Left cardiac atrium (tissue), 4 donors: ENCODE measurements around the gene BCL2L15. TPM values are rescaled to one million over a fixed set of nuclear protein-coding genes. Genes with fewer than 3 reads are reported as not detected.
A peak's percentile ranks its signal among the peaks of the same experiment; 100 is the strongest.

ENCODE experiments used
- ATAC-seq, 2 donors: fragments of 200-7000 bp; cut with Tn5 transposase; one replicate each; pipeline ENCODE4 v1.9.1; 2020; ENCODE audit warnings: mild to moderate bottlenecking in 2 of 2, moderate library complexity in 2 of 2
- DNase-seq: peaks from one replicate; pipeline ENCODE4 v3.0.0-alpha.2; 2020
- intact Hi-C, 2 donors: fragments of 100-400 bp; cut with DNase I; formaldehyde crosslinking; loops; one replicate each; pipeline versions ENCODE4 v1.14.1 to v1.15.1; 2022 to 2023
- total RNA-seq, 2 donors: library from RNA; stranded (reverse); fragmentation: NEBNext Ultra II Directional; extraction: Animal tissue kit (Norgen Biotek cat#: 25700); gene quantifications; one replicate each; pipeline ENCODE4 v1.2.1, GENCODE V29; 2021
- donor health status: DM: no; HTN: yes; CAD: no.
- donor health status: DM: no; HTN: yes; CAD: no; lungs with severe emphysema.
- donor health status: DM: yes; HTN: yes; CAD: no.
- donor health status: Dilated cardiomyopathy.

The BCL2L15 gene
- total RNA-seq, 2 donors from 2014 or later = 0.97 TPM; not detected in 1

- no peak for DNase-seq
- intact Hi-C loops = loop anchor here in 1 of 2 donors (2.0 to 5.0 kb wide), 2 partner anchors 15 to 77 kb away; partner anchors contain the start of gene HIPK1
- ATAC-seq = no peak
These were observed 26.7 kb upstream of the BCL2L15 start for GRCh38 chr1:113913887-113914664.

DNA sequence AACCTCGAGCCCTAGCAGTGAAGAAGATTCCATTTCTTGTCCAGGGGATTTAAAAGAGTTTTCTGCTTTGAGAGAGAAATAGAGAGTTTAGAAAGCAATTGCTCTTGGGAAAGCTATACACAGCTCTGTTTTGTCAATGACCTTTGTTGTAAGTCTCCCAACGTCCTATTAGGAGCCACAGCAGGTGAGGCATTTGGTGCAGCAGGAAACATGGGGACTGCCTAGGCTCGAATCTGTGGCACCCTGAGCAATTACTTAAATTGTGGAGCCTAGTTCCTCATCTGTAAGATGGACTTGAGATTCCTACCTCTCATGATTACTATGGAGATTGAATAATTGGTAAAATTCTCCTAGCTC lies 25.9 kb upstream of the BCL2L15 start:
- ATAC-seq (peak in 1 of 2 donors; percentile 28), DNase-seq (no peak)
- intact Hi-C loops = loop anchor here in 1 of 2 donors (2.0 to 5.0 kb wide), 2 partner anchors 16 to 76 kb away; partner anchors contain the start of gene HIPK1

DNA sequence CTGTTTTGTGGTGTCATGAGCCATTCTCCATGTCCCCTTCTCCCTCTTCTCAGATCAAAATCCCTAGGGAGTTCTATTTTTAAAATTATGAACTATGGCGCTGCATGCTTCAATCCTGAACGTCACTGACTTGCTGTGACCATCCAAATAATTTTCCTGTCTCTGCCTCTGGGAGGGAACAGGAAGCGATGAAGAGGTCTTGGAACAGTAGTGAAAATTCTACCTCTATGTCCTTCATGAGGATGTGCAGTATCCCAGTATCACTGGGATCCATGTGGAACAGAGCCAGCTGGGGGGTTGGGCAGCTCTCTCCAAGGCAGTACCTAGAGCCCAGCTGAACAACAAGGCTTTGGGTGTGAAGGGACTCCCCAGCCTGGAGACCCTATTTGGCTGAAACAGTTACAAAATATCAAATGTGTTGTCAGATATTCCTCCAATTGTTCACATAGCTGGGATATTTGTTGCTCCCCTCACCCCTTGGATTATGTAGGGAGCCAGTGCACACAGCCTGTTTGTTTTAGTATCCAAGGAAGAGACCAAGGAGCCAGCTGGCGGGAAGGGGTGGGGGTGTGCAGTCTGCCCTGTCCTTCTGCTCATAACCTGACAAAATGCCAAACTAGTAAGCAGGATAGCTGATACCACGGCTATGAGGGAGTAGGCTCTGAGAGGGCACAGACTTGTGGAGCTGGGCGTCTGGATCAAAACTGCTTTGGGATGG lies 25.4 kb upstream of the BCL2L15 start:
- ATAC-seq = peak; percentile 92 to 95
- DNase-seq = peak; percentile 41
- intact Hi-C loops = loop anchor here in 1 of 2 donors (2.0 to 5.0 kb wide), 2 partner anchors 16 to 75 kb away; partner anchors contain the start of gene HIPK1

DNA sequence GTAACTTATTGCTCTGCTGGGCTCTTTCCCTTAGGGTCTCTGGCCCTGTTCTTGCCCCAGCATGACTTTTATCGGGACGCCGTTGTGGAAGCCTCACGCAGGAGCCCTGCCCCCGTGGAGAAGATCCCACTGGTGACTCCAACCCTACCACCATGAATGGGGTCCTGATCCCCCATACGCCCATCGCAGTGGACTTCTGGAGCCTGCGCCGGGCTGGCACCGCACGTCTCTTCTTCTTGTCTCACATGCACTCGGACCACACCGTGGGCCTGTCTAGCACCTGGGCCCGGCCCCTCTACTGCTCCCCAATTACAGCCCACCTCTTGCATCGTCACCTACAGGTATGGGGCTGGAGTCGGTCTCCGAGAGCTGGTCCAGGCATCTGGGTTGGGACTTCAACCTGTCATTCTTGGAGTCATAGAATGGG lies 18.1 kb upstream of the BCL2L15 start:
- intact Hi-C loops = loop anchor here in 1 of 2 donors (1.0 kb wide), 1 partner anchor 24 kb away; the partner anchor contains the start of gene HIPK1
- DNase-seq (peak; percentile 44), ATAC-seq (peak in 1 of 2 donors; percentile 1)

DNA sequence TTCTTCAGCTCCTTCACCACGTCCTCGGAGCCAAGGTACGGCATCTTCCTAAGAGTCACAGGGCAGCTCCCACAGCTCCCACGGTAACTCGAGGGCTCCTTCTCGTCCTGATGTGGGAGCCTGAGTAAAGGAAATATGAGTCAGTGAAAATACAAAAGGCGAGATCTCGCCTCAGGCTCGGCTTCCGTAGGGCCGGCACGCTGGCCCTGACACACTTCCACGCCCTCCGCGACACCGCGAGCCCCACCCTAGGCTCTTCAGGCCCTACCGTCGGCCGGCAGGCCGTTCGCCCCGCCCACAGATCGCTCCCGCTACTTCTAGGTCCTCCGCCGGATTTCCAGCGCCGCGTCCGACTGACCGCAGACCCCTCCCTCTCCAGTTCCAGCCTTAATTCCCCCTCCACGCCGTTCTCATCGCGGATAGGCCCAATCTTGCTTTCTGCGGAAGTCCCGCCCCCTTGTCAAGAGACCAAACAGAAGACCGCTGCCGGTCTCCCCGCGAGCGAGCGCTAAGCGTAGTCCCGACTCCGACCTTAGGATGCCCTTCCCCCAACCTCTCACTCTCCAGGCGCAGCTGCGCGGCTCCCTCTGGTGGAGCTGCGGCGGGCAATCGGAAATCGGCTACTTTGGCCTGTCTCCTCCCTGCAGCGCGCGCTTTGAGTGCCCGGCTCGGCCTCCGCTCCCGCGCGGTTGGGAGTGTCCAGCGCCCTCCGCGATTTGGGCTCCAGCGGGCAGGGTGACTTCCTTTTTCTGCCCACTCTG lies 17.5 kb upstream of the BCL2L15 start, which contains the start of the genes AP4B1 and DCLRE1B:
TSS of gene AP4B1 (minus strand) at position 126 of the 761 bp plus-strand sequence. CDS start at position 44, 82 bp downstream.
TSS of gene DCLRE1B (plus strand) at position 653 of the 761 bp plus-strand sequence. CDS start 261 bp downstream, outside the sequence.
- peak; percentile 100 for DNase-seq
- ATAC-seq = peak; percentile 97 to 98
- intact Hi-C loops = loop anchor here in 1 of 2 donors (1.0 kb wide), 2 partner anchors 24 to 27 kb away; partner anchors contain the start of gene HIPK1

DNA sequence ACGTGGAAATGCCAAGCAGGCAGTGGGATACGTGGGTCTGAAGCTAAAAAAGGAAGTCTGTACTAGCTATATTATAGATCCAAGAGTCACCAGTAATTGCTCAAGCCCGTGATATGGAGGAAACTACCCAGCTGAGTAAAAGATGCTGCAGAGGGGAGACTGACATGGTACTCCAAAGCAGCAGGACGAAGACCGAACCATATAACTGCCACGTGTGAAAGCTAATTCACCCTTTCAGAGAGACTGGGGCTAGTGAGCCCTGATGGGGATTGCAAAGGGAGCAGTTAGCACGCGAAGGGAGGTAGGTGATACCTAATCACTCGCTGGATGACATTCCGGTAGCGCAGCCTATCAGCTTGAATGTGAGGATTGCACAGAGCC lies 16.9 kb upstream of the BCL2L15 start:
- intact Hi-C loops = loop anchor here in 1 of 2 donors (1.0 kb wide), 1 partner anchor 28 kb away; no protein-coding TSS in a partner anchor
- ATAC-seq (peak in 1 of 2 donors; percentile 8), DNase-seq (no peak)

DNA sequence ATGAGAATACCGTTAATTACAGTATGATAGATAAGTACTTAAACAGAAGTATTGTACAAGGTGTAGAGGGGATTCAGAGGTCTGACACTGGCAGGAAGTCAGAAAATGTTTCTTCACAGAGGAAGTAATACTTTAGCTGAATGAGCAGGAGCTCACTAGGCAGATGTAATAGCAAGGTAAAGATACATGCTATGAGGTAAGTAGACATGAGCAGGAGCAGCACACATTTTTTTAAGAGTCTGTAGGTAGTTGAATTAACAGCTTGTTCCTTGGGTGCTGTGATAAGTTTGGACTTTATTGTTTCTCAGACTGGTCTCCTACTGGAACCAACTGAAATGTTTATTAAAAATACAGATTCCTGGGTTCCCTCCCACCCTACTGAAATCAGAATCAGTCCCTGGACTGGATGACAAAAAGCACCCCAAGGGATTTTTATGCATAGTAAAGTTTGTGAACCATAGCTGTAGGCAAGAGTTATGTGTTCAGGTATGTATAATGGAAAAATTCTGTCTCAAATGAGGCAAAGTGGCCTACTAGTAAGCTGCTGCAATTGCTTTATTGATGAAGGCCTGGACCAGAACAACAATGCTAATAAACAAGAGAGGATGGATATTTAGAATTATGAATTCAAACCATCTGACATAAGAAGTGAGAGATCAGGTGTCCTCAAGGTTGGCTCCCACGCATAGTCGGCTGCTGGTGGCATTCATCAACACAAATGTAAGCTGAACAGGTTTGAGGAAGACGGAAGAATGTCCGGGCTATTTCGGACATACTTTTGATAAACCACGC lies 16.3 kb upstream of the BCL2L15 start:
- ATAC-seq (no peak), DNase-seq (no peak)
- intact Hi-C loops = loop anchor here in 1 of 2 donors (1.0 kb wide), 1 partner anchor 29 kb away; no protein-coding TSS in a partner anchor

DNA sequence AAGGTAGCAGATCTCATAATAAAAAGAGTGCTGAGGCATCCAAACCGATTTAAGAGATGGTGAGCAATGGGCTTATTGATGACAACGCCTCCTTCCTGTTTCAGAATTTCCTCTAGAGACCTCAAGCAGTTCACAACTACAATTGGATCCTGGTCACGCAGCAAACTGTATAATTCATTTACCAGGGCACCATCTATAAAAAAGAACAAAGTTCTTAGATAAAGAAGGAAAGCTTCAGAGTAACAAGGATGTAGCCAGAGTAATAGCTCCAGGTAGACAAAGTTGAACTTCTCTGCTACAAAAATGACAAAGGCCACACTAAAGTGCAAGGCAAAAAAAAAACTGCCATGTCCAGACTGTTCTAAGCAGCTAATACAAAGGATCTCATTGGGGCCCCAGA lies 13.8 kb upstream of the BCL2L15 start:
- DNase-seq = no peak
- ATAC-seq = no peak
- intact Hi-C loops = no loop called here

DNA sequence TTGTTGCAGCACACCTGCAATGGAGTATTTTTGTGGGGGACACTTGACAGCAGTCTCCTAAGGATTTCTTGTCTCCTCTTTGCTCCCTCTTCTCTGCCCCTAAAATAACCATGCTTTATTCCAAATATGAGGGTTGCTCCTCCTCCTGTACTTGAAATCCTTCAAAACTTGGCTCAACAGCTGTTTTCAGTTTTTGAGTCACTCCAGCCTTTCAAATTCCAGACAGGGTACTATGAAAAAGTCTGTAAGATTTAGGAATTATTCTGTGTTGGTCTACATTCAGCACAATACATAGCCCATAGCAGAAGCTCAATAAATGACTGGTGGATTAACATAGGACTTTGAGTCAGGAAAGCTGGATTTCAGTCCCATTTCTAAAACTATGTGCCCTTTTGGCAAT lies 11.7 kb upstream of the BCL2L15 start:
- DNase-seq (no peak), ATAC-seq (no peak)
- intact Hi-C loops = no loop called here

DNA sequence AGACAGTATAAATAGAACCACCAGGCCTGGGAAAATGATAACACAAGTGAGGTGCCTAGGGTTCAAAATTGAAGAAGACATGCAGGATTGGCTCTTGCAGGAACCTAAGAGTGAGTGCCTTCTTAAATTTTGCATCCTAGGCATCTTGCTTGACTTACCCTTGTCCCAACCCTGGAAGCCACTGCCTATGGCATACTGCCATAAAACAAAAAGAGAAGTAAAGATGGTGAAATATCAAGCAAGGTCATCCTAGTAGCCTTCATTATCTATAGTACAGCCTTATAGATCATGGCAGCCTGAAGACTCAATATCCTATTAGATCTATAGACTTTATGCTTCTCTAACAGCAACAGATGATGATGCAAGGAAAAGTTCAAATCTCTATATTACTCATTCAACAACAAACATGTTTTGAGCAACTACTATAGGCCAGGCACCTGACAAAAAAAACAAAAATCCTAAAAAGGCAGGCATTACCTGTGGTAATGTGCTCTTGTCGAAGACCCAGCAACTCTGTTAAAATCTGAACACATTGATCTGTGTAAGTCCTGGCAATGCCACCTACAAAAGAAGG lies 10.9 kb upstream of the BCL2L15 start:
- intact Hi-C loops = no loop called here
- ATAC-seq = no peak
- DNase-seq = no peak

- ATAC-seq = no peak
- no peak for DNase-seq
- intact Hi-C loops = no loop called here
These were observed 8.6 kb upstream of the BCL2L15 start for GRCh38 chr1:113895961-113896360.

- DNase-seq (no peak), ATAC-seq (no peak)
- intact Hi-C loops = no loop called here
These were observed 7.7 kb upstream of the BCL2L15 start for GRCh38 chr1:113895098-113895497.

DNA sequence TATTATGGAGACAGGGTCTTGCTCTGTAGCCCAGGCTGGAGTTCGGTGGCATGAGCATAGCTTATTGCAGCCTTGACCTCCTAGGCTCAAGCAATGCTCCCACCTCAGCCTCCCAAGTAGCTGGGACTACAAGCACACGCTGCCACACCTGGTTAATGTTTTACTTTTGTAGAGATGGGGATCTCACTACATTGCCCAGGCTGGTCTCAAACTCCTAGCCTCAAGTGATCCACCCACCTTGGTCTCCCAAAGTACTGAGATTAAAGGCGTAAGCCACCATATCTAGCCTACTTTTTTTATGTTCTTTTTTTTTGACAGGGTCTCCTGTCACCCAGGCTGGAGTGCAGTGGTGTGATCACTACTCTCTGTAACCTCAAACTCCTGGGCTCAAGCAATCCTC lies 5.9 kb upstream of the BCL2L15 start:
- ATAC-seq = no peak
- no peak for DNase-seq
- intact Hi-C loops = no loop called here

- intact Hi-C loops = no loop called here
- DNase-seq (no peak), ATAC-seq (no peak)
These were observed 4.3 kb upstream of the BCL2L15 start for GRCh38 chr1:113891631-113892220.

DNA sequence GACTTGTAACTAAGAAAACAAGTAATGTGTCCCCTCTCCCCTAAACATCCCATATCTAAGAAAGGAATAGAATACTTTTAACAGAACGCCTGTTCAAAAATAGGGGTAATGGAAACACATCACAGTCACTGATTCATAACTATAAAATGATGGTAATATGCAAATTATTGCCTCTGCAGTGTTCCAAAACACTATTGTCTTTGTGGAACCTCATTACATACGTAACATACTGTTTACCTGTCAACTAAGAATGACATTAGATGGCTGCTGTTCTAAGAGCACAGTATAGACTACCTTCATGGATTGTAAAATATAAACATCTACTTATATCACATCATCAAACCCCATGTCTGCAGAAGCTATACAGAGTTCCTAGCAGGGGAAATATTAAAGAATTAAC lies 3.4 kb upstream of the BCL2L15 start:
- no peak for DNase-seq
- no peak for ATAC-seq
- intact Hi-C loops = no loop called here

DNA sequence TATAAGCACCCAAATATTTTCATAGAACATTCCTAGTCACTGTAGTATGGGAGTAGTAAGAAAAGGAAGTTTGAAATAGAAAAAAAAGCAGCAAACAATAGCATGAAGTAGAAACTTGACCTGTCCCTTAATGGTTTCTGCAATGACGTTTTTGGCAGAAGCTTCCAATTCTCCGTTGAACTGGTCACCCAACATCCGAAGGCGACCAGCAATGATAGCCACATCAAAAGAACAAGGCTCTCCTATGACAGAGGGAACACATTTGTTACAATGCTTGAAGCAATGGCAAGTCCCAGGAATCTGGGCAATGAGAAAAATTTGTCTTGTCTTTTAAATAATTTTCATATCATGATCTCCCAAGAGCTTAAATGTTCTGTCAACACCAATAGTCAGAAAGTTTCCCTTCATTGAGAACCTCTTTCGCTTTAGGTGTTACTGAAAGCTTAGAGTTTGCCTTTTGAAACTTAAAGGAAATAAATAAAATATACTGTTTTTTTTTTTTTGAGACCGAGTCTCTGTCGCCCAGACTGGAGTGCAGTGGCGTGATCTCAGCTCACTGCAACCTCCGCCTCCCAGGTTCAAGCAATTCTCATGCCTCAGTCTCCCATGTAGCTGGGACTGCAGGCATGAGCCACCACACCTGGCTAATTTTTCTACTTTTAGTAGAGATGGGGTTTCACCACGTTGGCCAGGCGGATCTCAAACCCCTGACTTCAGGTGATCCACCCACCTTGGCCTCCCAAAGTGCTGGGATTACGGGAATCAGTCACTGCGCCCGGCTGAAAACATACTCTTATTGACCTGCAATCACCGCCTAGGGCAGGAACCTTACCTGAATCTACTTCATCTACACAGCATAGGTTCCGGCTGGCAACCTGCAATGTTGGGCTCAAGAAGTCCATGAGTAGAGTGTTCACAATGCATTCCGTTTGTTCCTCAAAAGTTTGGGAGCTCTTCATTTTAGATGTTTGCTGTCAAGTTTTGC lies 672 bp downstream of the BCL2L15 start:
- intact Hi-C loops = no loop called here
- ATAC-seq (no peak), DNase-seq (no peak)
